GM12801 (cell line): ENCODE results near the gene FER.

Experiments used
- TF ChIP-seq, protein P1 (sequence below): IDR thresholded peaks from one replicate; pipeline ENCODE4 v1.5.1; 2011; ENCODE audit warnings: control low read depth; ENCODE audit not compliant: insufficient read length; ENCODE audit errors: extremely low read depth

FER gene

DNA sequence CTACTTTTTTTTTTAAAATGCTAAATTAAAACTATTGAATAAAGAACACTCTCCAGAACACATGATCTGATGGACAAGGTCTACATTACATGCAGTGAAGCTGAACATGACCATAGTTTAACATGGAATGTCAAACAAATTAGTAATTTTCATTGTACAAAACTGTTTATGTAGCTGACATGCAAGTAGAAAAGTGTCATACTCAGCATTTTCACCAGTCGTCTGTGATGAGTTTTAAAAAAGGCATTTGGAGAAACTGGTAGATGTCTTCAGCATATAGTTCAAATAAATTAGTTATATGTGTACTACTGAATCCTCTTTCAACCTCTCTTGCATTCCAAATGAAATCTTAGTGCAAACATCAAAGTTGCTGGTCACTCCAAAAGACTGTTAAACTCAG is 301.9 kb downstream of the FER start:
- TF ChIP-seq, protein P1, sequence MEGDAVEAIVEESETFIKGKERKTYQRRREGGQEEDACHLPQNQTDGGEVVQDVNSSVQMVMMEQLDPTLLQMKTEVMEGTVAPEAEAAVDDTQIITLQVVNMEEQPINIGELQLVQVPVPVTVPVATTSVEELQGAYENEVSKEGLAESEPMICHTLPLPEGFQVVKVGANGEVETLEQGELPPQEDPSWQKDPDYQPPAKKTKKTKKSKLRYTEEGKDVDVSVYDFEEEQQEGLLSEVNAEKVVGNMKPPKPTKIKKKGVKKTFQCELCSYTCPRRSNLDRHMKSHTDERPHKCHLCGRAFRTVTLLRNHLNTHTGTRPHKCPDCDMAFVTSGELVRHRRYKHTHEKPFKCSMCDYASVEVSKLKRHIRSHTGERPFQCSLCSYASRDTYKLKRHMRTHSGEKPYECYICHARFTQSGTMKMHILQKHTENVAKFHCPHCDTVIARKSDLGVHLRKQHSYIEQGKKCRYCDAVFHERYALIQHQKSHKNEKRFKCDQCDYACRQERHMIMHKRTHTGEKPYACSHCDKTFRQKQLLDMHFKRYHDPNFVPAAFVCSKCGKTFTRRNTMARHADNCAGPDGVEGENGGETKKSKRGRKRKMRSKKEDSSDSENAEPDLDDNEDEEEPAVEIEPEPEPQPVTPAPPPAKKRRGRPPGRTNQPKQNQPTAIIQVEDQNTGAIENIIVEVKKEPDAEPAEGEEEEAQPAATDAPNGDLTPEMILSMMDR, result no peak

DNA sequence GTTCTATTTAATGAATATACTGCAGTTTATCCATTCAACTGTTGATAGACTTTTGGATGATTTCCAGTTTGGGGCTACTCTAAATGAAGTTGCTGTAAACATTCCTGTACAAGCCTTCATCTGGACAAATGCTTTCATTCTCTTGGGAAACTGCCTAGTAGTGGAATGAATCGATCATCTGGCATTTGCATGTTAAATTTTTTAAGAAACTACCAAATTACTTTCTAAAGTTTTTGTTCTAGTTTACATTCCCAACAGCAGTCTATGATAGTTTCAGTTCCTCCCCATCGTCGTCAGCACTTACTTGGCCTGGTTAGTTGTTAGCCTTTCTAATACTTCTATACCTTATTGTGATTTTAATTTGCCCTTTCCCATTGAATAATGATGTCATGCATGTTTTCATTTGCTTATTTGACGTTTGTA is 306.3 kb downstream of the FER start:
- TF ChIP-seq, protein P1, result no peak

DNA sequence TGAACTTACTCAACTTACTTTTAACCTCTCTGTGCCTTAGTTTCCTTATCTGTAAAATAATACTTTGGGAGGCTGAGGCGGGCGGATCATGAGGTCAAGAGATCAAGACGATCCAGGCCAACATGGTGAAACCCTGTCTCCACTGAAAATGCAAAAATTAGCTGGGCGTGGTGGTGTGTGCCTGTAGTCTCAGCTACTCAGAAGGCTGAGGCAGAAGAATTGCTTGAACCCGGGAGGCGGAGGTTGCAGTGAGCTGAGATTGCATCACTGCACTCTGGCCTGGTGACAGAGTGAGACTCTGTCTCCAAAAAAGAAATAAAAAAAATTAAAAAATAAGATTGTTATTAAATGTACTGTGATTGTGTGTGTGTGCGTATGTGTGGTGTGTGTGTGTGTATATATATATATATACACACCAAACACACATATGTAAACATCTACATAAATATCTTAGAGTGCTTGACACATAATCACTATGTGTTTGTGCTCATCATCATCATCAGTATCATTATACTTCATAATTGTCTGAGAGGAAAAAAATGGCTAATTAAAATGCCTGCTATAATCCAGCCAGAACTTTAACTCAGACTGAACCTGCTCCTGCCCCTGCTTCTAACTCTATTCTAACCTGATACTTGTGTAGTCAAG is 312.8 kb downstream of the FER start:
- TF ChIP-seq, protein P1, result no peak

DNA sequence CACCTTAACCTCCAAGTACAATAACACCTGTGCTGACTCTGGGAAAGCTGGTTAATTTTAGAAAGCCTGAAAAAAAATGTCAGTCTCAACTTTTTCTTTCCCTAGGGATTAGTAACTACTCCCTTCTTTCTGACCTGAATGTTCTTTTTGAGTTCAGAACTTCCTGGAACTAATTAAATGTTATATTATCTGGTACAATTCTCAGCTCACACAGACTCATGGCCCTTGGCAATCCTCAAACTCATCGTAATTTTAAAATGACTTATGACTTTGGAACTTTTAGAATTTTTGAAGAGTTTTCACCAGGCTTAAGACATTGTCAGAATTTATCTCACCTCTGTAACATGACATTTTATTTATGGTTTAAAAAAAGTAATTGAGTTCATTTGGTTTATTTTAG is 315.0 kb downstream of the FER start:
- TF ChIP-seq, protein P1, result no peak

DNA sequence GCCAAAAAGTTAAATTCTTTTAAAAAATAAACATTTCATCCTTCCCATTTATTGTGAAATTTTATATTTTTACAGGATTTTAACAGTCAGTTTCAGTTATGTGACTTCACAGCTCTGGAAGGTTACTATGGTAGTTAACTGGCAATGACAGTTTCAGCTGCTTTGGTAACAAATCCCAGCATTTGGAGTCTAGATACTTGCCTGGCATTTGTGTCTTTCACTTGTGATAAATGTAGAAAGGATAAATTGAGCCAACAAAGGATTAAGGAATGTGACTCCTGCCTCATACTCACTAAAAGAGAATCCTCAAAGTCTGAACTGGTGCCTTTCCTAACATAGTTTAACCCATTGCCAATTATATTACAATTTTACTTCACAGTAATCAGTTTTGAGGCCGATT is 315.5 kb downstream of the FER start:
- TF ChIP-seq, protein P1, result no peak

DNA sequence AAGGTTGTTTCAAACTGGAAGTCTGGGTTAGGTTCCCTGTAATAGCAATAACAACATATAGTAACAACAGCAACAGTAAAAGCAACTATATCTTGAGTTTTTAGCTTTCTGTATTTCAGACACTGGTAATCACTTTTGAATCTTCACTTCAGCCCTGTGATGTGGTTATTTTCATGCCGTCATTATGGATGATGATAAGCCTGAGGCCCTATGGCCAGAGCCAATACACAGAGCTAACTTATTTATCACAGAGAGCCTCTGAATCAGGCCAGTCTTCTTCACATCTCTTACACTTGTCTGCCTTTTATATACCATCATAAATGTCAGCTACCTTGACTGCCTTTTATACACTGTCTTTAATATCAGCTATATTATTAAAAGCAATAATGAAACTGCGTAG is 329.0 kb downstream of the FER start:
- TF ChIP-seq, protein P1, result no peak

DNA sequence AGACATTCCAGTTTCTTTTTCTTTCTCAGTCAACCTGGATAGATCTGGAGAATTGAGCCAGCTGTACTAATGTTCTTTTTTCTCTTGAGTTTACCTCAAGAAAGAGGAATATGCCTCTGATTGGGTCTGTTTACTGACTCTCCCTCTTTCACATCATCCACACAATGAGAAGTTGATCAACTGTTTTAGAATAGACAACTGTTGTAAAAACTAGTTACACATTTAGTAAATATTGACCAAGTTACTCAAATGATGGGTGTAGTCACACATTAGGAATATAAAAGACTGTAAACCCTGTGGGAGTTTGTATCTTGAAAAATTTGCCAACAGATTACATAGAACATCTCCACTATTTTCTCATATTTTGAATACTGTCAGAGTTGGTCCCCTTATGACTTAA is 330.8 kb downstream of the FER start:
- TF ChIP-seq, protein P1, result no peak
